ENCODE results near the gene TCERG1L.

The TCERG1L gene

GRCh38 chr10:131233611-131234258 lies 77.8 kb downstream of the TCERG1L start:
- no peak overlapping the region for H3K4me3 ChIP-seq (replicated peaks; ENCODE audit: low read depth, low read length)
- H3K36me3 ChIP-seq (ENCODE audit: control insufficient read depth, insufficient read depth, low read length): no peaks in the 10 kb centered on the region
- no peak for DNase-seq (ENCODE audit: extremely low read depth, insufficient read length)
- no peak for TF ChIP-seq CTCF (IDR thresholded peaks at IDR 0.05; ENCODE audit: insufficient read depth, low read length, poor library complexity, severe bottlenecking)
- H3K27me3 ChIP-seq (replicated peaks; ENCODE audit: control insufficient read depth, insufficient read depth, low read length): no peaks in the 10 kb centered on the region

GRCh38 chr10:131231965-131232541 lies 79.5 kb downstream of the TCERG1L start:
- H3K27me3 ChIP-seq (replicated peaks; ENCODE audit: control insufficient read depth, insufficient read depth, low read length): no peaks in the 10 kb centered on the region
- no peak for DNase-seq (ENCODE audit: extremely low read depth, insufficient read length)
- no peak for TF ChIP-seq CTCF (IDR thresholded peaks at IDR 0.05; ENCODE audit: insufficient read depth, low read length, poor library complexity, severe bottlenecking)
- H3K4me3 ChIP-seq (replicated peaks; ENCODE audit: low read depth, low read length): no peak overlapping the region
- no peaks in the 10 kb centered on the region for H3K36me3 ChIP-seq (ENCODE audit: control insufficient read depth, insufficient read depth, low read length)

GRCh38 chr10:131231323-131231964 lies 80.1 kb downstream of the TCERG1L start:
- no peak for DNase-seq (ENCODE audit: extremely low read depth, insufficient read length)
- no peaks in the 10 kb centered on the region for H3K27me3 ChIP-seq (replicated peaks; ENCODE audit: control insufficient read depth, insufficient read depth, low read length)

GRCh38 chr10:131230641-131231322 lies 80.7 kb downstream of the TCERG1L start:
- no peak for TF ChIP-seq CTCF (IDR thresholded peaks at IDR 0.05; ENCODE audit: insufficient read depth, low read length, poor library complexity, severe bottlenecking)
- Histone ChIP-seq H3K4me3 (replicated peaks; ENCODE audit: low read depth, low read length) (no peak overlapping the region), H3K36me3 (ENCODE audit: control insufficient read depth, insufficient read depth, low read length) (no peaks in the 10 kb centered on the region), H3K27me3 (replicated peaks; ENCODE audit: control insufficient read depth, insufficient read depth, low read length) (no peaks in the 10 kb centered on the region)
- no peak for DNase-seq (ENCODE audit: extremely low read depth, insufficient read length)

More at GRCh38 chr10:131231323-131231964, 80.1 kb downstream of the TCERG1L start:
- Histone ChIP-seq H3K36me3 (ENCODE audit: control insufficient read depth, insufficient read depth, low read length) (no peaks in the 10 kb centered on the region), H3K4me3 (replicated peaks; ENCODE audit: low read depth, low read length) (no peak overlapping the region)
- TF ChIP-seq CTCF (IDR thresholded peaks at IDR 0.05; ENCODE audit: insufficient read depth, low read length, poor library complexity, severe bottlenecking): no peak

GRCh38 chr10:131230166-131230565 lies 81.4 kb downstream of the TCERG1L start:
- H3K27me3 ChIP-seq (replicated peaks; ENCODE audit: control insufficient read depth, insufficient read depth, low read length): no peaks in the 10 kb centered on the region
- DNase-seq (ENCODE audit: extremely low read depth, insufficient read length): no peak
- H3K4me3 ChIP-seq (replicated peaks; ENCODE audit: low read depth, low read length): no peak overlapping the region
- no peak for TF ChIP-seq CTCF (IDR thresholded peaks at IDR 0.05; ENCODE audit: insufficient read depth, low read length, poor library complexity, severe bottlenecking)
- H3K36me3 ChIP-seq (ENCODE audit: control insufficient read depth, insufficient read depth, low read length): no peaks in the 10 kb centered on the region
